Measurements from ENCODE around the gene RTN3.

- TF ChIP-seq, protein P1, sequence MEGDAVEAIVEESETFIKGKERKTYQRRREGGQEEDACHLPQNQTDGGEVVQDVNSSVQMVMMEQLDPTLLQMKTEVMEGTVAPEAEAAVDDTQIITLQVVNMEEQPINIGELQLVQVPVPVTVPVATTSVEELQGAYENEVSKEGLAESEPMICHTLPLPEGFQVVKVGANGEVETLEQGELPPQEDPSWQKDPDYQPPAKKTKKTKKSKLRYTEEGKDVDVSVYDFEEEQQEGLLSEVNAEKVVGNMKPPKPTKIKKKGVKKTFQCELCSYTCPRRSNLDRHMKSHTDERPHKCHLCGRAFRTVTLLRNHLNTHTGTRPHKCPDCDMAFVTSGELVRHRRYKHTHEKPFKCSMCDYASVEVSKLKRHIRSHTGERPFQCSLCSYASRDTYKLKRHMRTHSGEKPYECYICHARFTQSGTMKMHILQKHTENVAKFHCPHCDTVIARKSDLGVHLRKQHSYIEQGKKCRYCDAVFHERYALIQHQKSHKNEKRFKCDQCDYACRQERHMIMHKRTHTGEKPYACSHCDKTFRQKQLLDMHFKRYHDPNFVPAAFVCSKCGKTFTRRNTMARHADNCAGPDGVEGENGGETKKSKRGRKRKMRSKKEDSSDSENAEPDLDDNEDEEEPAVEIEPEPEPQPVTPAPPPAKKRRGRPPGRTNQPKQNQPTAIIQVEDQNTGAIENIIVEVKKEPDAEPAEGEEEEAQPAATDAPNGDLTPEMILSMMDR (IDR thresholded peaks at IDR 0.05): peak; percentile 81
- TF ChIP-seq POLR2AphosphoS5 (IDR thresholded peaks at IDR 0.05; ENCODE audit: low read depth, low read length): no peak
- TF ChIP-seq, protein P2, sequence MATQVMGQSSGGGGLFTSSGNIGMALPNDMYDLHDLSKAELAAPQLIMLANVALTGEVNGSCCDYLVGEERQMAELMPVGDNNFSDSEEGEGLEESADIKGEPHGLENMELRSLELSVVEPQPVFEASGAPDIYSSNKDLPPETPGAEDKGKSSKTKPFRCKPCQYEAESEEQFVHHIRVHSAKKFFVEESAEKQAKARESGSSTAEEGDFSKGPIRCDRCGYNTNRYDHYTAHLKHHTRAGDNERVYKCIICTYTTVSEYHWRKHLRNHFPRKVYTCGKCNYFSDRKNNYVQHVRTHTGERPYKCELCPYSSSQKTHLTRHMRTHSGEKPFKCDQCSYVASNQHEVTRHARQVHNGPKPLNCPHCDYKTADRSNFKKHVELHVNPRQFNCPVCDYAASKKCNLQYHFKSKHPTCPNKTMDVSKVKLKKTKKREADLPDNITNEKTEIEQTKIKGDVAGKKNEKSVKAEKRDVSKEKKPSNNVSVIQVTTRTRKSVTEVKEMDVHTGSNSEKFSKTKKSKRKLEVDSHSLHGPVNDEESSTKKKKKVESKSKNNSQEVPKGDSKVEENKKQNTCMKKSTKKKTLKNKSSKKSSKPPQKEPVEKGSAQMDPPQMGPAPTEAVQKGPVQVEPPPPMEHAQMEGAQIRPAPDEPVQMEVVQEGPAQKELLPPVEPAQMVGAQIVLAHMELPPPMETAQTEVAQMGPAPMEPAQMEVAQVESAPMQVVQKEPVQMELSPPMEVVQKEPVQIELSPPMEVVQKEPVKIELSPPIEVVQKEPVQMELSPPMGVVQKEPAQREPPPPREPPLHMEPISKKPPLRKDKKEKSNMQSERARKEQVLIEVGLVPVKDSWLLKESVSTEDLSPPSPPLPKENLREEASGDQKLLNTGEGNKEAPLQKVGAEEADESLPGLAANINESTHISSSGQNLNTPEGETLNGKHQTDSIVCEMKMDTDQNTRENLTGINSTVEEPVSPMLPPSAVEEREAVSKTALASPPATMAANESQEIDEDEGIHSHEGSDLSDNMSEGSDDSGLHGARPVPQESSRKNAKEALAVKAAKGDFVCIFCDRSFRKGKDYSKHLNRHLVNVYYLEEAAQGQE (IDR thresholded peaks at IDR 0.05; ENCODE audit: insufficient read depth in 1 of 2, low read depth in 2 of 2, low read length in 1 of 2): no peak
- TF ChIP-seq TCF7L2 (IDR thresholded peaks at IDR 0.05; ENCODE audit: low read depth, low read length): no peak
These were observed 45.4 kb upstream of the RTN3 start for GRCh38 chr11:63635762-63636465.

Measured in Panc1 (cell line).